Stimulated activated CD8-positive, alpha-beta memory T cell treated with anti-CD3 and anti-CD28 coated beads, Interleukin-7, amount 100 ng/mL, for 48 hours (primary cell): ENCODE data around the gene RFT1.

ENCODE experiments used
- DNase-seq, 2 donors: peaks; one replicate each; pipeline ENCODE4 v3.0.0-alpha.2; 2020; ENCODE audit warnings: low read depth in 1 of 2; ENCODE audit errors: extremely low read depth in 1 of 2

The RFT1 gene

DNA sequence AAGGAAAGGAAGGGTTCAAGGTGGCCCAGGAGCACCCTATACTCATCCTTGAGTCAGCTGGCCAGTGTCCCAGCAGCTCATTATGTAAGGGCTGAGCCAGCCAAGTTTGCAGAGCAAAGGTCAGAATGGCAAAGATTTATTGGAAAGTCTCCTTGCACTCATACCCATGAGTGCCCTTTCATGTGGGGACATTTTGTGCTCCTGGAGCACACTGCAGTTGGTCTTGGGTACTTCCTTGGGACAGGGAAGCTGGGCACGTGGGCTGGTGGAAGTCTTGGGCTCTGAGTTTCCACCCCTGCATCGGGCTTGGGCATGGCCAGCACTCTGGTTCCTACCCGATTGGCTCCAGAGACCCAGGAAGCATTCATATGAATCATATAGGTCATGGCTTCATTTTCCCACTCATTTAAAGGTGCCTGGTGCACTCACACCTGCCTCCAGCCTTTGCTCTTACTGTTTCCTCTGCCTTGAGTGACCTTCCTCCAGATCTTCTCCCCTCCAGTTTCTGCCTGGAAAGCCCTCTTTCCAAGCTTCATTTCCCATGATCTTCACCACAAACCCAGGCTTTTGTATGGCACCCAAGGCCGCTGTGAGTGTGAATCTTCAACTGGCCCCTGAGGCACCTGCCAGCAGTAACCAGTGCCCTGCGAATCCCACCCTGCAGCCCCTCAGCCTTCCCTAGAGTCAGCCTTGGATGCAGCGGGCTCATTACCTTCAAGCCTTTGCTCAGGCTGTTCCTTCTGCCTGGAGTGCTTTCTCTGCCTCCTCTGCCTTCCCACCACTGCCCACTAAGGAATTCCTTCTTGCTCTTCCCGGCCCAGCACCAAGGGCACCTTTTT, 20.2 kb upstream of the RFT1 start:
- DNase-seq = no peak

DNA sequence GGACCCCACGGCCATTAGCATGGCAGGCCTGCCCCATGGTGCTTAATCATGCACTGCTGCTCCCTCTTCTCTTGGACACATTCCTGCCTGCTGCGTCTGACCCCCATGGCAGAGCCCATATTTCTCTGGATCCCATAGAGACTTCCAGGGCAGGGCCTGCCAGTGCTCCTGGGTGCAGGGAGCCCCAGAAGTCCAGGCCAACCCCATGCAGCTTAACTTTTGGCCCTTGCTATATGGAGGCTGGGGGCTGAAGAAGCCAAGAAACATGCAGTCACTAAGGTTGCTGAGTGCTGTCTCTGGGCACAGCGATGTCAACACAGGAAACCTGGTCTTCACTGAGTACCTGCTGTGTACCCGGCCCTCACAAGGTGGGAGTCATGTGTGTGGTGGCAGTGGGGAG, 19.5 kb upstream of the RFT1 start:
- no peak for DNase-seq

DNA sequence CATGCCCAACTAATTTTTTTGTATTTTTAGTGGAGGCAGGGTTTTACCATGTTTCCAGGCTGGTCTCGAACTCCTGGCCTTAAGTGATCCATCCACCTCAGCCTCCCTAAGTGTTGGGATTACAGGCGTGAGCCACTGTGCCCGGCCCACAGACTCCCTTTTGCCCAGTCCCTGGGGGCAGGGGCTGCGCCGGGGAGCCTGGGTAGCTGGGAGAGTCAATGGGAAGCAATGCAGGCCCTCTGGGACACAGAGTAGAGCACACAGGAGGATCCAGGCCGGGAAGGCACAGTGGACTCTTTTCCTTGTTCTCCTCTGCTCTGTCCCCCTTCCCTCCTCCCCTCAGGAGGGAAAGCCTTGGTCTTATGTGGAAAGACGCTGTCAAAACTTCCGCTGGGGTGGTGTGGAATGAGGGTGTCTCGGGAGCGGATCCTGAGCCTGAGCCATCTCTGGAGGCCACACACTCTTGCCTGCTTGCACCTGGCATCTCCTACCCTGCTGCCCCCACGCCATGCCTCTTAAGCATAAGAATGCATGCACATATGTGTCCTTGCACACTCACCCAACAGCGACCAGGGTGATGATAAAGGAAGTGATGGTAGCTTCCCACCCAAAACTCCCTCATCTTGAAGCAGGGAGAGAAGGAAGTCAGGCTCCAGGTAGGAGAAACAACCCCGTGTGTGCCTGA, 18.9 kb upstream of the RFT1 start:
- no peak for DNase-seq

DNA sequence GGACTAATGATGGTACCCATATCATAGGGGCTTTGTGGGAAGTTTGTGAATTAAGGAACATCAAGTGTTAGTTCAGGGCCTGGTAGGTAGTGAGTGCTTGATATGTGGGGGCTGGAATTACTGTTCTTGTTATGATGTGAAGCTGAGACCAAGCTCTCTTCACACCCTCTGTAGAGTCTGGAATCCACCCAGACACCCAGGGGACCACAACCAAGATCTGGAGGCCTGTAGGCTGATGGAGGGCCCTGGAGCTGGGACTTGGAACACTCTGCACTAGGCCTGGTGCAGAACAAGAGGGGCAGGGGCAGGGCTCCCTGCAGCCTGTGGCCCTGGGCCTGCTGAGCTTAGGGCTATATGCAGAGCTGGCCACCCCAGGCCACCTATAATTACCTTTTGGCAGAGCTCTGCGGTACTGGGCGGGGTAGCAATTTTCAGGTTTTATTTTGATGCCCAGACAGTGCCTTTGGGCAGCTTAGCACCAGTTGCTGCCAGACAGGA, 17.7 kb upstream of the RFT1 start:
- no peak for DNase-seq

DNA sequence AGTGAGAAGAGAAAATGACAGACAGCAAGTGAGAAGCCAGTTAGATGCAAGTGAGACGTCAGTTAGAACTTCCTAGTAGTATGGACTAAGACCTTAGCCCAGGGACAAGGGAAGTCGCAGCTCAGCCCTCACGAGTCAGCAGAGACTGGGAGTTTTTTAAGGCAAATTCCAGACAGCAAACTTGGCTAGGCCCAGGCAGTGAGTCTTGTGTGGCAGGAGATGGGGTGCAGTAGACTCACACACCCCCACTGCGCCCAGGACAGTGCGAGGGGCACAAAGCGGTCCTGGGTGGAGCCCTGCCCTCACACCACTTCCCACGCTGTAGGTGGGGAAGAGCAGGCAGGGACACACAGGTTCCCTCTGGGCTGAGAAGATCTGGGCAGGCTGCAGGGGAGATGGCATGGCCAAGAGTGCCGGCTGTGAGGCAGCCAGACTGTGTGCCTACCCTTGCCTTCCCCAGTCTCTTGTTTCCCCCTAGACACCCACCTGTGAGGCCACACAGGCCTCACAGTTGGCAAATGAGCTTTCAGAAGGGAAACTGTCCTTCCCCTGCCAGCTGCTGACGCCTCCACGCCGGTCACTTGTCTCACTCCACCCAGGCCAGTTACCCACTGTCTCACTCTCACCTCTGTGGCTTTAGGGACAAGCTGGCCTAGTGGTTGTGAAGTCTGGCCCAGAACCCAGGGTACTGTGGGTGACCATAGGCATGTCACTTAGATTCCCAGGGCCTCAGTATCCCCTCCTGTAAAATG, 17.1 kb upstream of the RFT1 start:
- no peak for DNase-seq

DNA sequence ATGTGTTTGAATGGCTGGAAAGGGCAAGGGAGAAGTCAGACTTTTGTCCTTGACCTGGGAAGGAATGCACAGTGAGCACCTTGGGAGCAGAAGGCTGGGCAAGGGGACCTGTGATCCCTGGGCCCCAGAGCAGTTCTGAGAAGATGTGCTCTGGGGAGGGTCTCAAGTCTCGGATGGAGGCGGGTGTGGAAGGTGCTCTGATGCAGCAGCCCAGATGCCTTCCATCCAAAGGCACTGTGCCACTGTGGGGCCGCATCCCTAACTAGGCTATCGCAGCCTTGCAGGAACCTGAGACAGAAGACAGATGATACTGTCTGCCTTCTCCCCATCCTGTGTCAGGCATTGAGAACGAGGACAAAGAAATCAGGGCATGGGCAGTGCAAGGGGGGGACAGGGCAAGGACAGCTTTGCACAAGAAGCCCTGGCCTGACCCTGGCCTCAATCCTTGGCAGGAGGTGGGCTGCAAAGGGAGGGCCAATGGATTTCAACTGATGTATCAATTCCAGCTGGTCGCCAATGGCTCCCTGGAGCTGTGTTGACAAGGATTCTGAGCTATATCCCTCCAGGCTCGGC, 16.2 kb upstream of the RFT1 start:
- DNase-seq = no peak

DNA sequence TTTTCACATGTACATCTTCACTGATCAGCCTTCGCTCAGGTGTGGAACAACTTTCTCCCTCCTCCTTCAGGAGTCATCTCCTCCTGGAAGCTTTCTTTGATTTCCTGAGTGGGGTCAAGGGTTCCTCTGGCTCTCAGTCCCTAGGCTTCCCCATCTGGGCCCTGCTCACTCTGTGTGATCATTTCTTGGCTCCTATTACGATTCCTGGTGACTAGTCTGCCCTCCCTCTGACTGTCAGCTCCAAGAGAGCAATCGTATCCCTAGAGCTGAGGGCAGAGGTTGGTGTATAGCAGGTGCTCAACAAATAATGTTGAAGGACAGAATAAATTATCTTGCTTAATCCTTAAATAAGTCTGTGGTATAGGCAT, 15.5 kb upstream of the RFT1 start:
- DNase-seq = no peak

DNA sequence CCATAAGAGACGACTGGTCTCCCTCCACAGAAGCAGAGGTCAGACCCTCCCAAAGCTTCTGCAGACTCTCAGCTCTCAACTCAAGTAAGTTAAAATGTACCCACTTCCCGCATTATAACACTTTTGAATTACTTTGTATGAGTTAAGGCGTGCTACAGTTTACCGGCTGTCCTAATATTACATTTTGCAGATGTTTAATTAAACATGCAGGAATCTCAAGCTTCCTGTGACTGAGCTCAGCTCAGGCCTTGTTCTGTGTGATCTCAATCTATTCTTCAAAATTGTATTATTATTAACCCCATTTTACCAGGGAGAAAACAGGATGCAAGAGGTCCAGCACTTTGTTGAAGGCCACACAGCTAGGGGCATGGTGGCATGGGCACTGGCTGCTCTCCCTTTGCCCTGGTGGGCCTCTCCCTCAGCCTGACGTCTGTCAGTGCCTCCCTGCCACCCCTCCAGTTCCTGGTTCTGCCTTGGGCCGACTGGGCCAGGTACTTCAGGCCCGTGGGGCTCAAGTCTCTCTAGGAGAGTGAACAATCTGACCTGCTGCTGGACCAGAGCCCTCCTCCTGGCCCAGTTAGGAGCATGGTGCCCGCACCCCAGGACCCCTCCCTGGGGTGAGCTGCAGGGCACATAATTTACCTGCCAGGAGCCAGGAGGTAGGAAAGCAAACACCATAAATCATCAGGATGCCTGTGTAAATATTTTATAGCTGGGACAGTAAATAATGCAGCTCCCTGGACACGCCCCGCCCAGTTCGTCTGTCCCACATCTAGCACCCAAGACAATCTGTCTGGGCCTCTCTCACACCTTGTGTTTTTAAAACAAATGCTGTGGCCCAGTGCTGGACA, 14.9 kb upstream of the RFT1 start:
- DNase-seq = no peak

DNA sequence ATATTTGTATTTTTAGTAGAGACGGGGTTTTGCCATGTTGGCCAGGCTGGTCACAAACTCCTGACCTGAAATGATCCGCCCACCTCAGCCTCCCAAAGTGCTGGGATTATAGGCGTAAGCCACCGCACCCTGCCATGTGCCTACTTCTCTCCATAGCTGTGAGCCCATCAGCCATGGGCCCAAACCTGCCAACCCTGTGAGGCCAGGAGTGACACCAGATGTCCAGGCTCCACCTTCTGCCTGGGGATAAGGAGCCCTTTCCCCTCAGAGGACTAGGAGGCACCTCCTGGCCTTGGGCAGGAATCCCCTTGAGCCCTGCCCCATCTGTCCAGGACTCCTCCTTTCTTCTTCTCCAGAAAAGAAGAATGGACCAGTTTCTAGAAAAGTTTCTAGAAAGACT, 14.2 kb upstream of the RFT1 start:
- no peak for DNase-seq

DNA sequence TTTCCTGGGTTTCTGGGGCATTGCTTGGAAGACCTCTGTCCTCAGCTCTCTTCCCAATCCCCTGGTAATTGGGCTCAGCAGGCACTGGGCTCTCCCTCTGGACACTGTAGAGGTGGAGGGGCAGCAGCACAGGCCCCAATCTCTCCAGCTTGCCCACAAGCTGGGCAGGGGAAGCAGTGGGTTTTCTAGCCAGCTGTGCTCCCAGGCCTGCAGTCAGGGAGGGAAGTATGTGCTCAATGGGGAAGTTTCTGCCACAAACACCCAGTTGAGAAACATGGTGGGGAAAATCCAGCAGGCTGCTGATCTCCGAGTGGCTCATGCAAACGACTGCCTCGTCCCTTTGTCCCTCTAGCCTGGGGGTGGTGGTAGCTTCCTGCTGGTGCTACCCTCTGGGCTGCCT, 12.8 kb upstream of the RFT1 start:
- no peak for DNase-seq

DNA sequence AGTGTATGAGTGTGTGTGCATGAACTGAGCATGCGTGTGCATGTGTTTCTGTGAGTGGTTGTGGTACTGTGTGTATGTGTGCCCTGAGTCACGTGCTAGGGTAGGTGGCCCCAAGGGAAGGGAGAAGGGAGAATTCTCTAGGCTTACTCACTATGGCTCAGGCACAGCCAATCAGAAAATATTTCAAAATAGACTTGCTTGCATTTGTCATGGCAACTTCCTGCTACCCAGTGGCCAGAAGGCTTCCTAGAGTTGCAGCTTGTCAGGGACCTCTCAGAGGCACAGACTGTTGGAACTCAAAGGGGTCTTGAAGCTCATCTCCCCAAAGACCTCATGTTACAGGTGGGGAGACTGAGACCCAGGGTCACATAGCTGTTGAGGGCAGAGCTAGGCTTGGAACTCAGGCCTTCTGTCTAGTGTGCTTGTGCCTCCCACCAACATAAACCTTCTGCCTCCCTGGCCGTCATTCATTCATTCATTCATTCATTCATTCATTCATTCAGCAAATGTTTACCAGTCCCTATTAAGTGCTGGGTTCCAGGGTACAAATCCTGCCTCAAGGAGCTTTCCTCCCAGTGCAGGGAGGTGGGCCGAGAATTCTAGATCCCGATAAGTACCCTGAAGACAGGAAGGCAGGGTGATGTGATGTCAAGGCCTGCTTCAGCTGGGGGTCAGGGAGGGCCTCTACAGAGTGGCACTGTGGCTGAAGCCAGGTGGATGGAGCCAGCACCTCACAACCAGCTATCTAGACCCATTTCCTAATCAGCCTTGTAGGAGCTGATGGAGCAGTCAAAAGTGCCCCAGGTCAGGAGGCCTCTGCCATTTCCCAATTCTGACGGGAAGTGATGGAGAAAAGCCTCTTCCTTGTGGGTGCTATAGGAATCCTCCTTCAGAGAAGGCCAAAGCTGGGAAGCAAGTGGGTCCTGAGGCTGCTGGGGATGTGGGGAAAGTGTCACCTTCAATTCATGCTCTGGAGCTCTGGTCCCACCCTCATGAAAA, 10.9 kb upstream of the RFT1 start:
- no peak for DNase-seq

DNA sequence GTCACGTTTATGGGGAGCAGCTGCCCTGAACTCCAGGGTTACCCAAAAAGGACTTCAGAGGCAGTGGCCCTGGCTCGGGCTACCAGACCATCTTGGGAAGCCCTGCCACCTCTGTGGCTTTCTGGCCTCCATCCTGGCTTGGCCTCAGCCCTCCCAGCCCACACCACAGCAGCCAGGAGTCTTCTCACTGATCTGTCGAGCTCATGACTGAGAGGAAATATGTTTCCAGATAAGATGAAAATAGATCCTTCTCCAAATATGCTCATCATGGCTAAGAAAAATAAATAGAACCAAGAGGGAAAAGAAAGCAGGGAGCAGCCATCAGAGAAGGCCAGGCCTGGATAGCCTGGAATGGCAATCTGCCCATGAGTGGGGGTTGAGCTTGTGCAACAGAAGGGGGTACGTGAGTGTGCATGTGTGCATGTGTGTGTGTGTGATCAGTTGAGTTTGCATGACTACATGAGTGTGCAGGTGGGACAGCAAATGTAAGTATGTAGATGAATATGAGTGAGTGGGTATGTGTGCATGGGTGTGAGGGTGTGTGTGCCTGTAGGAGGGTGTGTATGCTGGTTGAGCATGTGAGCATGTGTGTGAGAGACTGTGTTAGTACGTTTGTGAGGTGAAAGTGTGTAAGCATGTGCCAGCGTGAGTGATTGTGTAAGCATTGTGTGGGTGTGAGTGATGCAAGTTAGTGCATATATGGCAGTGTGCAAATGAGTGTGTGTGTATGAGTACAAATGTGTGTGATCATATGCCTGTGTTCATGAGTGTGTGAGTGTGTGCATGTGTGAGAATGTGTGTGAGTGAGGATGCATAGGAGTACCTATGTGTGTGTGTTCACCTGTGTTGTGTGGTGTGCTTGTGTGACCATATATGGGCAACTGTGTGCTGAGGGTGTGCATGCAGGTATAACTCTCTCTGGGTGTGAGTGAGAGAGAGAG, 9.9 kb upstream of the RFT1 start:
- no peak for DNase-seq

DNA sequence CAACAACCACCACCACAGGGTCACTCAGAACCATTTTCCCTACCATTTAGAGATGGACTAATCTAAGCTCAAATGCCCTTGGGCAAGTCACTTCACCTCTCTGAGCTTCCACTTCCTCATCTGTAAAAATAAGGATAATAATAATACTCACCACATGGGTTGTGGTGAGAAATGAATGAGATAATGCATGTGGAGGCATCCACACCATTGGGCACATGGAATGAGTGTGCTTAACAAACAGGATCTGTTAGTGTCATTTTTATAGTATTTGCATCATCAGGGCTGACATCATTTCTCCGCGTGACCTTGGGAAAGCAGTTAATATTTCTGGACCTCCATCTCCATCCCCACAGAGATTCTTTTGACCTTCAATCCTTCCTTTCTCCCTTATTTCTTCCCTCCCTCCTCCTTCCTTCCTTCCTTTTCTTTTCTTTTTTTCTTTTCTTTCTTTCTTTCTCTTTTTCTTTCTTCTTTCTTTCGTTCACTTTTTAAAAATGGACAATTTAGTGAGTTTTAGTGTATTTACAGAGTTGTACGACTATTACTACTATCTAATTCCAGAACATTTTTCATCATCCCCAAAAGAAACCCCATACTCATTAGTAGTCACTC, 7.7 kb upstream of the RFT1 start:
- no peak for DNase-seq

DNA sequence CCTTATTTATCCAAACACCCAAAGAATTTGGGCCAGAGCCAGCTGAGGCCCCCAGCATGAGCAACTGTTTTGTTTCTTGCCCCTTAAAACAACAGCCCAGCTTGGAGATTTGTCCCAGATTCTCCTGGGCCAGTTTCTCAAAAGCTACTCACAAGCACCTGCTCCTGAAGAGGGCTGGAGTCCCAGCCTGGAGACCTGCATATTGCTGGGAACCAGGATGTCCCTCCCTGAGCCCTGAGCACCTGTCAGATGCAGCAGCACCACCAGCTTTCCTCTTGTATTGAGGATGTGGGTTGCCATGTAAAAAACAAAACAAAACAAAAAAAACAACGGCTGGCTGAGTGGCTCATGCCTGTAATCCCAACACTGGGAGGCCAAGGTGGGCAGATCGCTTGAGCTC, 7.0 kb upstream of the RFT1 start:
- no peak for DNase-seq

DNA sequence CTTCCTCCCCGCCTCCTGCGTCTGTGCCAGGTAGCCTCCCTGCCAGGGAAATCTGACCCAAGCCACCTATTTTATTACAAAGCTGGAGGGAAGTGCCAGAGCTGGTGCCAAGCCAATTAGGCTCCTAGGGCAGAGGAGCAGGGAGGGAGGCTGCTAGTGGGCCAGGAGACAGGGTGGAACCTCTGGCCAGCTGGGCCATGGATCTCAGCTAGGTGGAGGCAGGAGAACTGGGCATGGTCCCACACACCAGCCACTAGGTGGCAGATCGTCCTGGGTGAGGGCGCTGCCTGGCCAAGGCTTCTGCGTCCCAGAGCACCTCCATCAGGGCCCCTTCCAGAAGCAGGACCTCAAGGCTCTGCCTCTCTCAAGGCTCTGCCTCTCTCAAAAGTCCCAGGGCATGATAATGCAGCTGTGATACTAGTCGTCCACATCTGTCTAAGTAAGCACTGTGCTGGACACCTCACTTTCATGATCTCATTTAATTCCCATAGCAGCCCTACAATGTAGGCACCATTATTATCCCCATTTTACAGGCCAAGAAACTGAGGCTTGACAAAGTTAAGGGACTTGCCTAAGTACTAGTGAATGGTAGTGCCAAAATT, 4.5 kb upstream of the RFT1 start:
- DNase-seq = peak; percentile 23 to 47

DNA sequence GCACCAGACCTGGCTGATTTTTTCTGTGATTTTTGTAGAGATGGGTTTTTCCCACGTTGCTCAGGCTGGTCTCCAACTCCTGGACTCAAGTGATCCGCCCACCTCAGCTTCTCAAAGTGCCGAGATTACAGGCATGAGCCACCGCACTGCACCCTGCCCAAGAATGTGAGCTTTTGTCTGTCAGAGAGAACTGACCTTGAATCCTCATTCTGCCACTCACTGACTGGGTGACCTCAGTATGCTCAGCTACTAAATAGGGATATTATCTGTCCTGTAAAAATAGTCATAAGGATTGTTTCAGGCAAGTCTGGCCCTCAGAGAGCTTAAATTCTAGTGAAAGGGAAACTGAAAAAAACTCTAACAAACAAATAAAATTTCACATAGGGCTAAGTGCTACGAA, 2.1 kb upstream of the RFT1 start:
- no peak for DNase-seq

DNA sequence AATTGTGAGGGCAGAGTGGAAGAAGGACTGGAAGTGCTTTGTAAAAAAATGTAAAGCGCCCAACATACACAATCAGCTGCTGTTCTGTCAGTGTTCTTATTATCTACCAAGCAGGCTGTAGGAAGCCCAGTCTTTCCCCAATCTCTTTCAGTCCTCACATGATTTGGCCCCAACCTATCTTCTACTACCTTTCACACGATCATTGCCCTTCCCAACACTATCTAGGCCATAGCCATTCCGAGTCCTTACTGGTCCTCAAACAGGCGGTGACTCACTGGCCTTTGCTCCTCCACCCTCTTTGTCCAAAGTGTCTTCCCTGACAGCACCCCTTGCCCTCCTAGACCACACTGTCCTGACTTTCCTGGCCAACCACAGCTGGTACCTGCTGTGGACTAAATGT, 861 bp upstream of the RFT1 start:
- DNase-seq = no peak
